Coronary artery (tissue), 2 donors: Measurements from ENCODE around the gene RIPOR2.

Experiments used
- DNase-seq: peaks from one replicate; pipeline ENCODE4 v3.0.0-alpha.2; 2017; ENCODE audit warnings: low spot score
- H3K27ac ChIP-seq, 2 donors: fragments of 200-600 bp; sonication (generic); one replicate each; pipeline ENCODE4 v1.5.1; 2016 to 2019
- H3K4me3 ChIP-seq: fragments of 200-600 bp; sonication (generic); 2 replicates; pipeline ENCODE4 v1.5.1; 2016; ENCODE audit warnings: mild to moderate bottlenecking, moderate library complexity
- CTCF ChIP-seq: fragments of 200-600 bp; sonication (generic); IDR thresholded peaks from one replicate; pipeline ENCODE4 v1.5.1; 2019; ENCODE audit warnings: antibody characterized with exemption

The RIPOR2 gene

GRCh38 chr6:24943774-24944173 is 8.0 kb upstream of the RIPOR2 start:
- Histone ChIP-seq H3K27ac (no peak overlapping the region), H3K4me3 (no peak overlapping the region)
- no peak for DNase-seq
- TF ChIP-seq CTCF: no peak

GRCh38 chr6:24940311-24940917 is 4.7 kb upstream of the RIPOR2 start:
- no peak for DNase-seq
- Histone ChIP-seq H3K27ac (no peak overlapping the region), H3K4me3 (no peak overlapping the region)
- TF ChIP-seq CTCF: no peak

- Histone ChIP-seq H3K4me3 (no peak overlapping the region), H3K27ac (no peak overlapping the region)
- DNase-seq: no peak
- no peak for TF ChIP-seq CTCF
These were observed 1.0 kb upstream of the RIPOR2 start for GRCh38 chr6:24936641-24937317.

GRCh38 chr6:24933868-24934401 is 1.8 kb downstream of the RIPOR2 start:
- no peak for TF ChIP-seq CTCF
- no peak overlapping the region for H3K27ac ChIP-seq
- H3K4me3 ChIP-seq: no peak overlapping the region
- DNase-seq: no peak

GRCh38 chr6:24933266-24933665 is 2.5 kb downstream of the RIPOR2 start:
- no peak overlapping the region for H3K27ac ChIP-seq
- no peak overlapping the region for H3K4me3 ChIP-seq
- no peak for TF ChIP-seq CTCF
- DNase-seq: no peak

GRCh38 chr6:24932832-24933231 is 2.9 kb downstream of the RIPOR2 start:
- no peak for DNase-seq
- H3K4me3 ChIP-seq: no peak overlapping the region
- no peak for TF ChIP-seq CTCF
- H3K27ac ChIP-seq: no peak overlapping the region
